NCI-H226 (cell line): ENCODE data around the gene OR14A16.

Experiments used
- DNase-seq: peaks from one replicate; pipeline ENCODE4 v3.0.0-alpha.2; 2015

The OR14A16 gene, protein sequence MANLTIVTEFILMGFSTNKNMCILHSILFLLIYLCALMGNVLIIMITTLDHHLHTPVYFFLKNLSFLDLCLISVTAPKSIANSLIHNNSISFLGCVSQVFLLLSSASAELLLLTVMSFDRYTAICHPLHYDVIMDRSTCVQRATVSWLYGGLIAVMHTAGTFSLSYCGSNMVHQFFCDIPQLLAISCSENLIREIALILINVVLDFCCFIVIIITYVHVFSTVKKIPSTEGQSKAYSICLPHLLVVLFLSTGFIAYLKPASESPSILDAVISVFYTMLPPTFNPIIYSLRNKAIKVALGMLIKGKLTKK

DNA sequence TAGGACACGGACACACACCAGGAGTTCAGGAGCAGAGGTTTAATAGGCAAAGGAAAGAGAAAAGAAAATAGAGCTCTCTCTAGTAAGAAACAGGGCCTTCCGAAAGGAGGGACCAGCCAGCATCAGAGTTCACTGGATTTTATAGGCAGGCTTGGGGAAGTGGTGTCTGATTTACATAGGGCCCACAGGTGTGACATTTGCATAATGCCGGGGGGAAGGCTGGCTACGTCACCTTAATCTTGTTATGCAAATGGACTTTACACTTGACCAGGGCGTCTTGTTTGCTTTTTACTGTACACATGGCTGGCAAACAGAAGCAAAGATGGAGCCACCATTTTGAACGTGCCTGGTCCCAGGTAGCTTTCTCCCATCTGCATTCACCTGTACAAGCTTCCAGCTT is at the start of gene OR14A16:
TSS of gene OR14A16 (minus strand) at position 97 of the 400 bp plus-strand sequence. CDS start 8,390 bp downstream, outside the sequence.
- no peak for DNase-seq

DNA sequence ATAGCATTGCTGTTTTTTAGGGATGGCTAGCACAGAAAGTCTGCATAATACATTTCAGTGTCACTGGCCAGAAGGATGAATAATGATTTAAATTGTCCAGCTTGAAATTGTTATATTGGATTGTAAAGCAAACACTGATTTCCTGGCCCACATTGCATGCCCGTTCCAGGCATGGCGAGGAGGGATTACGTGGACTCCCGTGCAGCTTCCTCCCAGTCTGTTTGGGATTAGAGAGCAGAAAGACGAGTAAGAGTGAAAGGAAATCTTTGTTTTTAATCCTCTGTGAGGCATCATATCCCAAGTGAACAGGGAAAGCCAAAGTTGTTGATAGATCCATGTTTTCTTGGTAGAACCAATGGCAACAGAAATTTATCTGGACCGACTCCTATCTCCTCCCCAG is 41.5 kb upstream of the OR14A16 start:
- DNase-seq = peak; percentile 34

DNA sequence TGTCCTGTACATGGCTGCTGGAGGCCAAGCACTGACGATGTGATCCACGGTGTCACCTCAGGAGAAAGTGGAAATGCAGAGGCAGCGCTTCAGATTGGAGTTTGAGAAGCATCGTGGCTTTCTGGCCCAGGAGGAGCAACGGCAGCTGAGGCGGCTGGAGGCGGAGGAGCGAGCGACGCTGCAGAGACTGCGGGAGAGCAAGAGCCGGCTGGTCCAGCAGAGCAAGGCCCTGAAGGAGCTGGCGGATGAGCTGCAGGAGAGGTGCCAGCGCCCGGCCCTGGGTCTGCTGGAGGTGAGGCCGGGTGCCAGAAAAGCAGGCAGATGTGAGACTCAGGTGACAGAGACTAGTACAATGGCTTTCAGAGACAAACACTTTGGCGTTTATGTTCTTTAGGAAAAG is 40.7 kb upstream of the OR14A16 start:
- DNase-seq = no peak

DNA sequence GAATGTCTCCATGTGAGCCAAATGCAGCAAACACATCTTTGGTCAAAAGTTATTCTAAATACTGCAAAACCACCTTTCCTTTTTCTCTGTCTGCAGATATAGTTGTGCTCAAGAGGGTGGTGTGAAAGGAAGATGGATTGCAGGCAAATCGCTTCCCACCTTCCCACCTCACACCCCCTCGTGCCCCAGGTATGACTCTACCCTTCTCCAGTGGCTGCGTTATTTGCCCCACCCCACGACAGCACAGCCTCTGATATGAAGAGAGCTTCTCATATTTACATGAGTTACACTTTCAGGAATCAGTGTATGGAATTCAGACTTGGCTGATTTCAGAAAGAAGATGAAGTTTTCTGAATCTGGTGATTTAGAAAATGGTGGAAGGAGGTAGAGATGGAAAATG is 38.8 kb upstream of the OR14A16 start:
- DNase-seq = no peak

DNA sequence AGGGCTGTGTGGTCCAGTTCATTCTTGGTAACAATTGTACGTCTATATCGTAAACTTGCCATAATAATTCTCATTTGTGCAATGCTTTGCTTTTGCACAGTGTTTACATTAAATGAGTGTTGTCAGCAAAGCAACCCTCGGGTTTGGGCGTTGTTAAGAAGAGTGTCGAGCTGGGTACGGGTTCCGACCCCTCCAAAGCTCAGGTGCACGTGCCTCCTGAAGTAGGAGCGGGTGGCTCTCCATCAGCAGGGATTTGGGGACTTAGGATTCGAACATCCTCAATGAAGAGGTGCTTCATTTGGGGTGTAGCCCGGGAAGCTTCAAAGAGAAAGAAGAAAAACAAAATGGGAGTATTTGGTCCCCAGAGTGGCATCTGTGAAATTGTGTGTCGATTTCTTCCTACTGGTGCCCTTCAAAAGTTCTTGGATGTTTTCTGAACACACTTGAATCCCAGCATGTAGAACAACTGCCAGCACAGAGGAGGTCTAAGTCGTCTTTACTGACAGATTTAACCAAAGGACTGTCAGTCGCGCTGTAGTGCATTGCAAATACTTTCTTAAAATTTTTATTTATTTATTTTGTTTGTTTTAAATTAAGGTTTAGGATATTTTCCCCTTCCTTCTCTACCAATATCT is 34.2 kb upstream of the OR14A16 start:
- DNase-seq = no peak

DNA sequence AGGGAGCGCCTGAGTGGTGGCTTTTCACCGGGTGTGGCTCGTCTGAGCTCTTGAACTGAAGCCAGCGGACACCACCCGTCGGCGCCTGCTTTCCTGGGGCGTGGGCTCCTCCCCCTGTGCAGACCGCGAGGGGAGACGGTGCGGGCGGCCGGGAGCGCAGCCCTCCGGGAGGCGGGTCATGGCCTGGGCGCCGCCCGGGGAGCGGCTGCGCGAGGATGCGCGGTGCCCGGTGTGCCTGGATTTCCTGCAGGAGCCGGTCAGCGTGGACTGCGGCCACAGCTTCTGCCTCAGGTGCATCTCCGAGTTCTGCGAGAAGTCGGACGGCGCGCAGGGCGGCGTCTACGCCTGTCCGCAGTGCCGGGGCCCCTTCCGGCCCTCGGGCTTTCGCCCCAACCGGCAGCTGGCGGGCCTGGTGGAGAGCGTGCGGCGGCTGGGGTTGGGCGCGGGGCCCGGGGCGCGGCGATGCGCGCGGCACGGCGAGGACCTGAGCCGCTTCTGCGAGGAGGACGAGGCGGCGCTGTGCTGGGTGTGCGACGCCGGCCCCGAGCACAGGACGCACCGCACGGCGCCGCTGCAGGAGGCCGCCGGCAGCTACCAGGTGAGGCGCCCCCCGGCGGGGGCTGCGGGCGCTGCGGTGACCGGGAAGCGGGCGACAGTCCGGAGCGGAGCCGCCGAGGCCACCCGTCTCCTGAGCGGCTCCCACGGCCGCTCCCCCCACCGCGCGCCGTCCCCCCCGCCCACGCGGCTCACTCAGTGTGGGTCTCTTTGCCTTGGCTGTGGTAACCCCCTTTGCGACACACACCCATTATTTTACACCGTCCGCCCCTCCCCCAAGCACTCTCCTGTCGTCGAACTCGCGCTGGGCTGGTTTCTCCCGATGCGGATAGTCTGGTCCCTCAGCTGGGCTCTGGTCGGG is 33.4 kb upstream of the OR14A16 start, which contains the start of gene TRIM58:
TSS of gene TRIM58 (plus strand) at position 119 of the 916 bp plus-strand sequence. CDS start at position 179, 60 bp downstream.
- peak; percentile 97 for DNase-seq

DNA sequence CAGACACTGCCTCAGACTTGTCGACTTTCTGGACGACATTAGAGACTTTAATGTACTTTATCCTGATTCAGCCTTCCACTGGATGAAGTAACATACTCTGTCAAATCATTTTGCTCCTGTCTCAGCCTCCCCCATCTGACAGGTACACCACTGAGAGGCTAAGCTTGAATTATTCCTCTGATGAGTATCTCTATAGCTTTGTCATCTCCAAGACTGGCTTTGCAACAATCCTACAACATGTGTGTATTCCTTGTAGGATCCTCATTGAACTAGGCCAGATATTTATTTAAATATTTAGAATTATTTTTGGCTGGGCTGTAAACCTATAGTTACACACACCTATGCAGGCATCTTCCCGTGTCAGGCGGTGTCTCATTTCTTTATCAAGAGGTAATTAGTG is 32.0 kb upstream of the OR14A16 start:
- DNase-seq = no peak

DNA sequence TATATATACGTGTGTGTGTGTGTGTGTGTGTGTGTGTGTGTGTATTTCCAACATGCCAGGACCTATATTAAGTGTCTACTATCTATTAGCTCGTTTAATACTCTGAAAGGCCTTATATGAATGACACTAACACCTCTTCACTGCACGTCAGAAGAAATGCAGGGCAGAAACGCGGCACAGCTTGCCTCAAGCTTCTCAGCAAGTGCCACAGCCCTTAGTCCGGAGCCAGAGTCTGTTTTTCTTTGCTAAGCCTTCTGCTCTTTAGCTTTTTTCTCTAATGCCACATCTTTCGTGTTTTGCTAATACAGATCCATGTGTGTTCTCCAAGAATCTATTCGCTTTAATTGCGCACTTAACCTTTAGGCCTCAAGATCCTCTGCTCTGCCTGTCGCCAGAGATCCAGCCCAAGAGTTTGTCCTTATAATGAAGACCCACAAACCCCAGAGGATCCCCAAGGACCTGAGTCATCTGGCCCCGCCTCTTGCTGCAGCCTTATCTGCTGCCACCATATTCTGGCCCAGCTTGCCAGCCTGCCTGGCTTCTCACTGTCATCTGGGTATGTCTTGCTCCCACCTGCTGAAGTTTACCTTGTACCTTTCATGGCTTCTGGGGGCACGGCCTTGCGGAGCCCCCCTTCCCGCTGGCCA is 31.1 kb upstream of the OR14A16 start:
- no peak for DNase-seq

DNA sequence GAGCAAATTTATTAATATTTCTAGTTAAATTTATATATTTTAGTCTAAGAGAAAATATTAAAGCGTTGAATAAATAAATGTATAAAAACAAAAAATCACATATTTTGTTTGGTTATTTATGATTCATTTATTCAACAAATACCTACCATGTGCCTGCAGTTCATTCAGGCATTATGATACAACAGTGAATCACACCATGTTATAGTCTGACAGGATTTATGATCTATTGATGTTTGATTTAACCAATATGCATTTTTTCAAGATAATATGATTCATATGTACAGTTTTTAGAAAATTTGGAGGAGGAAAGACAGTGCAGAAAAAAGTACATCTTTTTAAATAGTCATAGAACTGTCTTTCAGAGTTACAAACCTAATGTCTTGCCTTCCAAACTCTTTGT is 25.7 kb upstream of the OR14A16 start:
- no peak for DNase-seq

DNA sequence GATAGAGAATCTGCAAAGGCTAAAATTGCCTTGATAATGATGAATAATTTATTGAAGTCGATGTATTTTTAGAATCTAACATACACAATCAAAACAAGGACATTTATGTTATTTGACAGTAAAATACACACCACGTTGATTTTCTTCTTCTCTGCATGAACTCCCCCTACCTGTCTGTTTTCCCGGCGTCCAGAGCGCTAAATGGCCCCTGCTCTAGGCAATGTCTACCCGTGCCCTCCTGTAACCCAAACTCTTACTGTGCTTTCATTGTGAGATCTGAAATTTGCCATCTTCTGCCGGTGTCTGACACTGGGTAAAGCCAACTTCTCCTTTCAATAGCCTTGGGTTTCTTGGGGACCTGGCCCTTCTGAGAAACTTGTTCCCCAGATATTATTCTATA is 24.4 kb upstream of the OR14A16 start:
- no peak for DNase-seq

DNA sequence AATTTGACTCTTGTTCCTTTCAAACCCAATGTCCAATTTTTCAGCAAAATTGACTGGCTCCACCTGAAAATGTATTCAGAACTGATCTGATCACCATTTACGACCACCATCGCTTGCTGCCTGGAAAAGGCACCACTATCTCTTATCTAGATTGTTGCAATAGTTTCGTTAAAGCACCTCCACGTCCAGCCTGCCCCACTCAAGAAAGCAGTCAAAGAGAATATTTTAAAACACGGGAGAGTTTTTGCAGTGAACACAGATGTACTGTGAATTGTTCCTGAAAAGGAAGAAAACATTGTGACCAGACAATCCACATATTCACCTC is 21.7 kb upstream of the OR14A16 start:
- no peak for DNase-seq

DNA sequence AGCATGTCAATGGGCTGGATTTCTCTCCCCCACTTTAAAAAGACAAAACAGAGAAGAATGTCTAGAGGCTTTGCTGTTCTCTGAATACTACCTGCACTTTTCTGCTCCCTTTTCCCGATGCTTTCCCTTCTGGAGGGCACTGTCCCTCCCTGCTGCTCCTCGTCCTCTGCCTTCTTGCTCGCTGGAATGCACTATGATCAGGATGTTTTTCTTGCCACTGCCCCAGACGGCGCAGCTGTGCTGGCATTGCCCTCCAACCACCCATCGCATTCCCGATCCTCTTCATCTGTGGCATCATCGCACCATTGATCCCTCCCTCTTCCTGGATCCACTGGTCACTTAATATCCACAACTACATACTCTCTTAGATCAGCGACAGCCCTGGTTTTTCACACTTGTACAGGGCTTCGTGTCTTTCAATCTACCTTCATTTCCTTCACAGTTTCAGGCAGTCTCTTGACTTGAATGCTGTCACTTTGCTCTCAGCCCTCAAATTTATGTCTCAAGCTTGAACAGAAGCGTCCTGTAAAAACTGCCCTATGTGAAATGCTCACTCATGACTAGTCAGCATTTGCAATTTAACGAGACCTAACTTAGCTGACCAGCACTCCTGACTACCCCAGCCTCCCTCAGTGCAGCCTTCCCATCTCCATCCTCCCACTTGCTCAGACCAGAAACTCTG is 21.2 kb upstream of the OR14A16 start:
- no peak for DNase-seq

DNA sequence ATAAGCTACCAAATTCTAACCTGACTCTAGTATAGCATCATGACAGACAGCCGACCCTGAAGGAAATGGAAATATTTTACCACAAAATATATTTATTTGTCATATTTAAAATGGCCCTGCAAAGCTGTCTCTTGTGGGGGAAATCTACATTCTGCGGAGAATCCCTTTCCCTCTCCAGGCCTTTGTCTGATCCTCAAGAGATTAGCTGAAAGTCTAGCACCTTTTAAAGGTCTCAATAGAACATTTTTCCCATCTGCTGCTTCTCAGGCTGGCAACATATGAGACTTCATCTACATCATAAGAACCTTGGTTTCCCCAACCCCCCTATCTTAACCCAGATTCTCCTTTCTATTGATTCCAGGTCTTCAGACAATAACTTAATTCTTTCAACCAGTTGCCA is 19.5 kb upstream of the OR14A16 start:
- no peak for DNase-seq

DNA sequence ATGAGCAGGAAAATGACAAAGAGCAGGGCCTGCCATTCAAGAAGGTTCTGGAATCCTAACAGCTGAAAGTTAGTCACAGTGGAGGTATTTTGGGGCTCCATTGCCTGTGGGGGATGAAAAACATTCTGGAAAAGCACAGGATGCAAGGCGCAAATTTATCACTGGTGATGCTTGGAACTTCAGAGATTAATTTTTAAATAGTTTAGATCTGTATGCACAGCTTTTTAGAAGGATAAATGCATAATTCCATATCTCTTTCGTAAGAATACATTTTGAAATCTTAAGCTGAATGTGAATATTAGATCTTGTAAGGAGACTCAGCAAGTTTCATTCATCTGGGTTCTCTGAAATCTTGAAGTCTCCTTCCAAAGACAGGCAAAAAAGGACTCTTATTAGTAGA is 17.9 kb upstream of the OR14A16 start, which contains the start of gene OR11L1:
TSS of gene OR11L1 (minus strand) at position 101 of the 400 bp plus-strand sequence. CDS start at position 101, 0 bp downstream.
- DNase-seq = no peak

DNA sequence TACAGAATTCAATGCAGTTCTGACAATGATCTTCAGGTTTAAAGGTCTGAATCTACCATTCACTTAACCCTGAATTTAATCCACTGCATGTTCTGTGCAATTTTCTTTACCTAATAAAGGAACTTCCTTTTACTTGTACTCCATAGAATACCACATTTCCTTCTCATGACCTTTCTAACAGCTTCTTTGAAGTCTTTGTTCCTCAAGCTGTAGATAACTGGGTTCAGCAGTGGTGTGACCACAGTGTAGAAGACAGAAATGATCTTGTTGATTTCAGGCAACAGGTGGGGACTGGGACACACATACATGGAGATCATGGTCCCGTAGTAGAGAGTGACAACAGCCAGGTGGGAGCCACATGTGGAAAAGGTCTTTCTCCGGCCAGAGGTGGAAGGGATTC is 16.9 kb upstream of the OR14A16 start:
- DNase-seq = no peak

DNA sequence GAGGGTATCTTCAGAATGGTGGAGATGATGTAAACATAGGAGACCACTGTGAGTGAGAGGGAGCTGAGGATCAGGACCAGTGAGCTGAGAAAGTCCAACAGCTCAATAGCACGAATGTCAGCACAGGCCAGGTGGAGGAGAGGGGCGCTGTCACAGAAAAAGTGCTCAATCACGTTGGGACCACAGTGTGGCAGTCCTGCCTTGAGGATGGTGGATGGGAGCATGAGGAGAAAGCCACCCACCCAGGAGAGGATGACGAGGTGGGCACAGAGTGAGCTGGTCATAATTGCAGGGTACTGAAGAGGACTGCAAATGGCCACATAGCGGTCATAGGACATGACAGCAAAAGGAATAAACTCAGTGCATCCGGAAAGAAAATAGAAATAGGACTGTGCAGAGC is 9.7 kb upstream of the OR14A16 start:
- DNase-seq = no peak

DNA sequence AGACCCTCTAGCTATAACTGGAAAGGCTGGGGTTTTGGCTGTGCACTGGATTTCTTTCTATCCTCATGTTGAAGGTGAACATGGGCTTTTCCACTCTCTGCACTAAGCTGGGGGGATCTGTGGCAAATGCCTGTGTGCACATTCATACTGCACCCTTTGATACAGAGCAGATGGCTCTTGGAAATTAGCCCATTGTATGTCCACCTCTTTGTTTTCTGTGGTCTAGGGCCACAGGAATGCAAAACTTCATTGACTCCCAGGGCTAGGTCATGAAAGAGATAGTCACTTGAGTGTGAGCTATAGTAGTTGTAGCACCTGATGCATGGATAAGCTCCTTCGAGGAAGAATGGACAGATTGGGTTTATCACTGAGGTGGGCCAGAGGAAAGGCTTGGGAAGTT is 5.7 kb upstream of the OR14A16 start:
- DNase-seq = no peak

DNA sequence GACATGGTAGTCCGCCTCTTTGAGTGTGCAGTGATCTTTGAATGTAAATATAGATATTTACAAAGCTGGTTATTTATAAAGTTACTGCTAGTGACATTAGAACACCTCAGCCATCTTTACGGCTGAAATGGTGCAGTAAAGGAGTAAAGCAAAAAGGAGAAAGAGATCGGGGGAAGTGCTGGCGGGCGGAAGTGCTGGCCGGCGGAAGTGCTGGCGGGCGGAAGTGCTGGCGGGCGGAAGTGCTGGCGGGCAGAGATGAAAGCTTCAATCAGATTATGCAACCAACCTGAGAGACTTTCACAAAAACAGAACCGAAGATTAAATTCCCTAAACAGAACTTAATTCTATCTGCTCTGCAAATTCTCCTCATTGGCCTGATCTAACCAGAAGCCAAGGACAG is 1.4 kb upstream of the OR14A16 start:
- no peak for DNase-seq

DNA sequence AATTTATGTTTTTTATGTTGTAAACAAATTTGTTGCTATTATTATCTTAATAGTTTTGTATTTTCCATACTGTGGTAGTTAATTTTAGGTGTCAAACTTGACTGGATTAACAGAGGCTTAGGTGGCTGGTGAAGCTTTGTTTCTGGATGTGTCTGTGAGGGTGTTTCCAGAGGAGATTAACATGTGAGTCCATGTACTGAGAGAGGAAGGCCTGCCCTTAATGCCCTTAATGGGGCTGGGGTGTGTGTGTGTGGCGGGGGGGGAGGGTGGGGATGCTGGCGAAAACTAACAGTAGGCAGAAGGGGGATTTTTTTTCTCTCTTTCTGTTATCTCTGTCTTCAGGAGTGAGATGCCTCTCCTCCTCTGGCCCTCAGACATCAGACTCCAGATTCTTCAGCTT is 1.9 kb downstream of the OR14A16 start:
- no peak for DNase-seq

DNA sequence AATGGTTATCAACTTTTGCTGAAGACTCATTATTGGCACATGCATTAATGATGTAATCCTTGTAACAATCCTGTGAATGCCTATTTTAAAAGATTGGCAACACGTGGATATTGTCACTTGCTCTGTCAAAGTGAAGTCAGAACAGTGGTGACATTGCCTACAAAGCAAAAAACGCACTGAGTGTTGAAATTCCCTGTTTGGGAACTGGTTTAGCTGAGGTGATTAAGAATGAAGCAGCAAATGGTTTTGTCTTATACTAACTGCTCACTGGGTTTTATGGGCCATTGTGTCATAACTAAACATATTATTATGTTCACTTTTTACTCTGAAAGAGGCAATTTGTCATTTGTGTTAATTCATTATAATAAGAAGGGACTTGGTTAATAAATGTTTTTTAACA is 11.3 kb downstream of the OR14A16 start:
- DNase-seq = no peak

DNA sequence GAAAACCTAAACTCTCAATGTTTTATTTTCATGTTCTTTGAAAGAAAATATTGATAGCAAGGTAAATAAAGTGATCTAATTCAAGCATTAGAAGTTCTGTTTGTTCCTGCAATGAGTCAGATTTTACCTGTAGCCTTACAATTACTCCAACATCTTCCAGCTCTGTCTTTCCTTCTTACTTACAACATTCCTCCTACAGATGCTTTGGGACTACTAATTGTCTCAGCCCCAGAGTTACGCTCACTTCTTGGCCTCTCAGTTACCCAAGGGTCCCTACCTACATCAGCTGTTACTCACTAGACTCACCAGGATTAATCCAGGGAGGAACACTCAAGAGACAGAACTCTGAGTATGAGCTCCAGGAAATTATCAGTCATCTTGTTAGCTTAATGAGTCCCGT is 26.4 kb downstream of the OR14A16 start:
- no peak for DNase-seq

DNA sequence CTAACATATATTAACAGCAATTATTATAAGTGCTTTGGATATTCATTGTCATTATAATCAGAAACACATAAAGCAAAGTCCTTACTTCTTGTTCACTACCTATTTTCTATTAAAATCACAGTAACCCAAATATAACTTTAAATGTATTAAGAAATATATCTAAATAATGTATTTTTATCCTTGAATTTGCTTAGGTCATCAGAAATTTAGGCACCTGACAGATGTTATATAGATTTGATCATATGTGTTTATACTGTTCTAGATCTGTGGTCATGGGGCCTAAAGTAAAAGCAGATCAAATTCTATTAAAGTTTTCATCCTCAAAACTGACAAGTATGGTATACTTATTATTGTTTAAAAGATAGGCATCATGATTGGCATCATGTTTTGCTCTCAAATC is 54.3 kb downstream of the OR14A16 start:
- no peak for DNase-seq
